ENCODE measurements around the gene HOXB9. TPM values are rescaled to one million over a fixed set of nuclear protein-coding genes. Genes with fewer than 3 reads are reported as not detected.

The HOXB9 gene
- total and polyA plus RNA-seq, 10 of the 15 experiments (the other 5 are each of a cell fraction or from before 2014, with no cell fraction given): 0.01 to 0.49 (median 0.09) TPM; not detected in 5

DNA sequence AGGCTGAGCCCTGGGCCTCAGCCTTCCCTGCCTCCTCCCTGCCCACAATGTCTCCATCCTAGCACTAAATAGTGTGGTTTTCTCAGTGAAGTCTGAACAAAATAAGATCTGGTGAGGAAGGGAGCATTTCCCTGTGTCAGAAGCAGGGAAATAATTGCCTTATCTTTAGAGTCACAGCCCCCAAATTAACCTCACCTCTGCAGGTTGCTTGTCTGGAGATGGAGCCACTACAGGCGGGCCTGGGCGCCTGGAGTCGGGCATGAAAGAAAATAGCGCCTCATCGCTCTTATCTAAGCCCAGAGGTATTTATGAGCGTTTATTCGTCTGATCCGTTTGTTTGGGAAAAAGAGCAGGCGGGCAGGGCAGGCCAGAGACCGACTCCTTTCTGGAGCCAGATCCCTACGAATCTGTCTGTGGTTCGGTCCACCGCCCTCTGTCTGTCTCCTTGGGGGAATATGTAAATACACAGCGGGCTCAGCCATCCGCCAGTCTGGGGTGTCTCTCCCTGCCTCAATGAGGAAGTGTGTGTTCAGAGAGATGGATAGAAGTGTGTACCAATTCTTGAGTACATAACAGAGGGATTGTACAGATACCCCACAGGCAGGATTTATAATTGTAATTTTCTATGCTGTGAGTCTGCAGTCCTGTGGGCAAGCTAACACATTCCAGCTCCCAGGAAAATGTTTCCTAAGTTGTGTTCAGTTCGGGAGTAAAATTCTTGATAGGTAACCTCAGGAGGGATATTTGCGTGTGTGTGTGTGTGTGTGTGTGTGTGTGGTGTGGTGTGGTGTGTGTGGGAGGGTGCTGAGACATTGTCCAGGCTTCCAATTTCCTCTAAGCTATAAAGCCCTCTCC is 25.7 kb downstream of the HOXB9 start (continued):
- TF ChIP-seq, protein P1, sequence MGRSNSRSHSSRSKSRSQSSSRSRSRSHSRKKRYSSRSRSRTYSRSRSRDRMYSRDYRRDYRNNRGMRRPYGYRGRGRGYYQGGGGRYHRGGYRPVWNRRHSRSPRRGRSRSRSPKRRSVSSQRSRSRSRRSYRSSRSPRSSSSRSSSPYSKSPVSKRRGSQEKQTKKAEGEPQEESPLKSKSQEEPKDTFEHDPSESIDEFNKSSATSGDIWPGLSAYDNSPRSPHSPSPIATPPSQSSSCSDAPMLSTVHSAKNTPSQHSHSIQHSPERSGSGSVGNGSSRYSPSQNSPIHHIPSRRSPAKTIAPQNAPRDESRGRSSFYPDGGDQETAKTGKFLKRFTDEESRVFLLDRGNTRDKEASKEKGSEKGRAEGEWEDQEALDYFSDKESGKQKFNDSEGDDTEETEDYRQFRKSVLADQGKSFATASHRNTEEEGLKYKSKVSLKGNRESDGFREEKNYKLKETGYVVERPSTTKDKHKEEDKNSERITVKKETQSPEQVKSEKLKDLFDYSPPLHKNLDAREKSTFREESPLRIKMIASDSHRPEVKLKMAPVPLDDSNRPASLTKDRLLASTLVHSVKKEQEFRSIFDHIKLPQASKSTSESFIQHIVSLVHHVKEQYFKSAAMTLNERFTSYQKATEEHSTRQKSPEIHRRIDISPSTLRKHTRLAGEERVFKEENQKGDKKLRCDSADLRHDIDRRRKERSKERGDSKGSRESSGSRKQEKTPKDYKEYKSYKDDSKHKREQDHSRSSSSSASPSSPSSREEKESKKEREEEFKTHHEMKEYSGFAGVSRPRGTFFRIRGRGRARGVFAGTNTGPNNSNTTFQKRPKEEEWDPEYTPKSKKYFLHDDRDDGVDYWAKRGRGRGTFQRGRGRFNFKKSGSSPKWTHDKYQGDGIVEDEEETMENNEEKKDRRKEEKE (IDR thresholded peaks at IDR 0.05): no peak
- TF ChIP-seq CHD2 (IDR thresholded peaks at IDR 0.05; ENCODE audit: borderline replicate concordance, low read depth, low read length): no peak
- TF ChIP-seq, protein P2, sequence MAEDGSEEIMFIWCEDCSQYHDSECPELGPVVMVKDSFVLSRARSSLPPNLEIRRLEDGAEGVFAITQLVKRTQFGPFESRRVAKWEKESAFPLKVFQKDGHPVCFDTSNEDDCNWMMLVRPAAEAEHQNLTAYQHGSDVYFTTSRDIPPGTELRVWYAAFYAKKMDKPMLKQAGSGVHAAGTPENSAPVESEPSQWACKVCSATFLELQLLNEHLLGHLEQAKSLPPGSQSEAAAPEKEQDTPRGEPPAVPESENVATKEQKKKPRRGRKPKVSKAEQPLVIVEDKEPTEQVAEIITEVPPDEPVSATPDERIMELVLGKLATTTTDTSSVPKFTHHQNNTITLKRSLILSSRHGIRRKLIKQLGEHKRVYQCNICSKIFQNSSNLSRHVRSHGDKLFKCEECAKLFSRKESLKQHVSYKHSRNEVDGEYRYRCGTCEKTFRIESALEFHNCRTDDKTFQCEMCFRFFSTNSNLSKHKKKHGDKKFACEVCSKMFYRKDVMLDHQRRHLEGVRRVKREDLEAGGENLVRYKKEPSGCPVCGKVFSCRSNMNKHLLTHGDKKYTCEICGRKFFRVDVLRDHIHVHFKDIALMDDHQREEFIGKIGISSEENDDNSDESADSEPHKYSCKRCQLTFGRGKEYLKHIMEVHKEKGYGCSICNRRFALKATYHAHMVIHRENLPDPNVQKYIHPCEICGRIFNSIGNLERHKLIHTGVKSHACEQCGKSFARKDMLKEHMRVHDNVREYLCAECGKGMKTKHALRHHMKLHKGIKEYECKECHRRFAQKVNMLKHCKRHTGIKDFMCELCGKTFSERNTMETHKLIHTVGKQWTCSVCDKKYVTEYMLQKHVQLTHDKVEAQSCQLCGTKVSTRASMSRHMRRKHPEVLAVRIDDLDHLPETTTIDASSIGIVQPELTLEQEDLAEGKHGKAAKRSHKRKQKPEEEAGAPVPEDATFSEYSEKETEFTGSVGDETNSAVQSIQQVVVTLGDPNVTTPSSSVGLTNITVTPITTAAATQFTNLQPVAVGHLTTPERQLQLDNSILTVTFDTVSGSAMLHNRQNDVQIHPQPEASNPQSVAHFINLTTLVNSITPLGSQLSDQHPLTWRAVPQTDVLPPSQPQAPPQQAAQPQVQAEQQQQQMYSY (CRISPR knock-in tag; IDR thresholded peaks at IDR 0.05): no peak
- TF ChIP-seq CBX3 (IDR thresholded peaks at IDR 0.05; ENCODE audit: borderline replicate concordance, low read depth): no peak
- no peak for TF ChIP-seq PAX8 (IDR thresholded peaks at IDR 0.05)
- no peak for TF ChIP-seq ZNF622 (IDR thresholded peaks at IDR 0.05)
- no peak for TF ChIP-seq SMC3 (IDR thresholded peaks at IDR 0.05; ENCODE audit: borderline replicate concordance, low read length)
- TF ChIP-seq ESRRA (IDR thresholded peaks at IDR 0.05; ENCODE audit: low read length): no peak
- no peak for TF ChIP-seq MXI1 (IDR thresholded peaks at IDR 0.05; ENCODE audit: low read depth, low read length)
- TF ChIP-seq SUPT20H (IDR thresholded peaks at IDR 0.05; ENCODE audit: borderline replicate concordance, control insufficient read depth, low read depth, low read length): no peak
- no peak for TF ChIP-seq RFX5 (IDR thresholded peaks at IDR 0.05; ENCODE audit: low read depth, low read length)
- TF ChIP-seq POU2F2 (IDR thresholded peaks at IDR 0.05; ENCODE audit: borderline replicate concordance, low read depth, low read length): no peak
- TF ChIP-seq RAD51 (IDR thresholded peaks at IDR 0.05): no peak
- no peak for TF ChIP-seq RCOR1 (conservative IDR thresholded peaks at IDR 0.05; ENCODE audit: low read depth, low read length)
- no peak for TF ChIP-seq IKZF1 (conservative IDR thresholded peaks at IDR 0.05)
- TF ChIP-seq, protein P3, sequence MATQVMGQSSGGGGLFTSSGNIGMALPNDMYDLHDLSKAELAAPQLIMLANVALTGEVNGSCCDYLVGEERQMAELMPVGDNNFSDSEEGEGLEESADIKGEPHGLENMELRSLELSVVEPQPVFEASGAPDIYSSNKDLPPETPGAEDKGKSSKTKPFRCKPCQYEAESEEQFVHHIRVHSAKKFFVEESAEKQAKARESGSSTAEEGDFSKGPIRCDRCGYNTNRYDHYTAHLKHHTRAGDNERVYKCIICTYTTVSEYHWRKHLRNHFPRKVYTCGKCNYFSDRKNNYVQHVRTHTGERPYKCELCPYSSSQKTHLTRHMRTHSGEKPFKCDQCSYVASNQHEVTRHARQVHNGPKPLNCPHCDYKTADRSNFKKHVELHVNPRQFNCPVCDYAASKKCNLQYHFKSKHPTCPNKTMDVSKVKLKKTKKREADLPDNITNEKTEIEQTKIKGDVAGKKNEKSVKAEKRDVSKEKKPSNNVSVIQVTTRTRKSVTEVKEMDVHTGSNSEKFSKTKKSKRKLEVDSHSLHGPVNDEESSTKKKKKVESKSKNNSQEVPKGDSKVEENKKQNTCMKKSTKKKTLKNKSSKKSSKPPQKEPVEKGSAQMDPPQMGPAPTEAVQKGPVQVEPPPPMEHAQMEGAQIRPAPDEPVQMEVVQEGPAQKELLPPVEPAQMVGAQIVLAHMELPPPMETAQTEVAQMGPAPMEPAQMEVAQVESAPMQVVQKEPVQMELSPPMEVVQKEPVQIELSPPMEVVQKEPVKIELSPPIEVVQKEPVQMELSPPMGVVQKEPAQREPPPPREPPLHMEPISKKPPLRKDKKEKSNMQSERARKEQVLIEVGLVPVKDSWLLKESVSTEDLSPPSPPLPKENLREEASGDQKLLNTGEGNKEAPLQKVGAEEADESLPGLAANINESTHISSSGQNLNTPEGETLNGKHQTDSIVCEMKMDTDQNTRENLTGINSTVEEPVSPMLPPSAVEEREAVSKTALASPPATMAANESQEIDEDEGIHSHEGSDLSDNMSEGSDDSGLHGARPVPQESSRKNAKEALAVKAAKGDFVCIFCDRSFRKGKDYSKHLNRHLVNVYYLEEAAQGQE (IDR thresholded peaks at IDR 0.05; ENCODE audit: low read depth, low read length): no peak
